ENCODE data around the gene PNPLA7. TPM values are rescaled to one million over a fixed set of nuclear protein-coding genes. Genes with fewer than 3 reads are reported as not detected.

Gene PNPLA7
- total and polyA plus RNA-seq, 2 of the 8 experiments (the other 6 are each of a cell fraction or from before 2014, with no cell fraction given) = 0.35 to 0.47 TPM

GRCh38 chr9:137416006-137416562, 134.1 kb downstream of the PNPLA7 start (continued):
- TF ChIP-seq CHD7 (IDR thresholded peaks at IDR 0.05; ENCODE audit: insufficient replicate concordance, low read length) = no peak
- TF ChIP-seq SIX5 (IDR thresholded peaks at IDR 0.05; ENCODE audit: low read depth, low read length) = no peak
- TF ChIP-seq SP1 (IDR thresholded peaks at IDR 0.05; ENCODE audit: low read depth, low read length) = no peak
- TF ChIP-seq KDM1A (IDR thresholded peaks at IDR 0.05; ENCODE audit: borderline replicate concordance, low read length) = no peak
- no peak for TF ChIP-seq MAFK (IDR thresholded peaks at IDR 0.05; ENCODE audit: low read depth, low read length)

Data from H1 (cell line).